H9 (cell line): ENCODE data around the gene MAGI1. TPM values are rescaled to one million over a fixed set of nuclear protein-coding genes. Genes with fewer than 3 reads are reported as not detected.

Source experiments
- DNase-seq: peaks from one replicate; pipeline ENCODE4 v3.0.0-alpha.2; 2017
- H2AFZ ChIP-seq: one replicate; pipeline ENCODE4 v1.6.1; 2013; ENCODE audit warnings: mild to moderate bottlenecking, low read length, control low read depth, moderate library complexity
- H2AK5ac ChIP-seq: 2 replicates; pipeline ENCODE4 v1.6.1; 2013; ENCODE audit warnings: low read length, control low read depth, mixed read lengths; ENCODE audit not compliant: insufficient read length
- H2BK120ac ChIP-seq: one replicate; pipeline ENCODE4 v1.6.1; 2013; ENCODE audit warnings: low read depth, mild to moderate bottlenecking, low read length, control low read depth, inconsistent platforms; ENCODE audit not compliant: poor library complexity, severe bottlenecking
- H2BK12ac ChIP-seq: 2 replicates; pipeline ENCODE4 v1.6.1; 2013; ENCODE audit warnings: low read length, control low read depth, mixed read lengths, low read depth; ENCODE audit not compliant: insufficient read length
- H2BK15ac ChIP-seq: 2 replicates; pipeline ENCODE4 v1.6.1; 2013; ENCODE audit warnings: low read depth, low read length, control low read depth
- H2BK20ac ChIP-seq: one replicate; pipeline ENCODE4 v1.6.1; 2013; ENCODE audit warnings: low read depth, mild to moderate bottlenecking, low read length, control low read depth, inconsistent platforms; ENCODE audit not compliant: poor library complexity, severe bottlenecking
- H2BK5ac ChIP-seq: 2 replicates; pipeline ENCODE4 v1.6.1; 2013; ENCODE audit warnings: low read length, control low read depth, mixed read lengths; ENCODE audit not compliant: insufficient read length
- H3K14ac ChIP-seq: 2 replicates; pipeline ENCODE4 v1.6.1; 2013; ENCODE audit warnings: low read length, control low read depth; ENCODE audit not compliant: insufficient read depth
- H3K18ac ChIP-seq: 2 replicates; pipeline ENCODE4 v1.6.1; 2013; ENCODE audit warnings: low read depth, mild to moderate bottlenecking, mixed read lengths, low read length, control low read depth; ENCODE audit not compliant: insufficient read length
- H3K23ac ChIP-seq: 2 replicates; pipeline ENCODE4 v1.6.1; 2013; ENCODE audit warnings: low read length, control low read depth, mixed read lengths, low read depth; ENCODE audit not compliant: insufficient read length
- H3K23me2 ChIP-seq: 2 replicates; pipeline ENCODE4 v1.6.1; 2013; ENCODE audit warnings: low read depth, mild to moderate bottlenecking, mixed read lengths, low read length, control low read depth; ENCODE audit not compliant: insufficient read length, poor library complexity, severe bottlenecking
- H3K27ac ChIP-seq: 2 replicates; pipeline ENCODE4 v1.5.1; 2013; ENCODE audit warnings: low read length, control low read depth, mixed read lengths, low read depth; ENCODE audit not compliant: insufficient read length
- H3K27me3 ChIP-seq: 2 replicates; pipeline ENCODE4 v1.6.1; 2013; ENCODE audit warnings: low read length, control low read depth, inconsistent platforms; ENCODE audit not compliant: insufficient read depth
- H3K4ac ChIP-seq: 2 replicates; pipeline ENCODE4 v1.6.1; 2013; ENCODE audit warnings: low read depth, mild to moderate bottlenecking, control low read depth, inconsistent platforms, low read length, moderate library complexity
- H3K4me1 ChIP-seq: 2 replicates; pipeline ENCODE4 v1.6.1; 2013; ENCODE audit warnings: low read length, control low read depth, inconsistent platforms; ENCODE audit not compliant: insufficient read depth
- H3K4me2 ChIP-seq: 2 replicates; pipeline ENCODE4 v1.6.1; 2013; ENCODE audit warnings: low read length, control low read depth, mixed read lengths; ENCODE audit not compliant: insufficient read length, insufficient read depth
- H3K56ac ChIP-seq: 2 replicates; pipeline ENCODE4 v1.6.1; 2013; ENCODE audit warnings: low read depth, mild to moderate bottlenecking, mixed read lengths, low read length, control low read depth; ENCODE audit not compliant: insufficient read length
- H3K79me1 ChIP-seq: 2 replicates; pipeline ENCODE4 v1.6.1; 2013; ENCODE audit warnings: low read depth, mild to moderate bottlenecking, moderate library complexity, low read length, control low read depth, inconsistent platforms; ENCODE audit not compliant: insufficient read depth, poor library complexity, severe bottlenecking
- H3K79me2 ChIP-seq: 2 replicates; pipeline ENCODE4 v1.6.1; 2013; ENCODE audit warnings: low read length, control low read depth, inconsistent platforms; ENCODE audit not compliant: insufficient read depth
- H3K9ac ChIP-seq: 2 replicates; pipeline ENCODE4 v1.6.1; 2013; ENCODE audit warnings: low read length, control low read depth, mixed read lengths; ENCODE audit not compliant: insufficient read length; ENCODE audit errors: extremely low read depth
- H3K9me3 ChIP-seq: one replicate; pipeline ENCODE4 v1.6.1; 2013; ENCODE audit warnings: low read depth, low read length, inconsistent platforms; ENCODE audit not compliant: control insufficient read depth
- H3T11ph ChIP-seq: one replicate; pipeline ENCODE4 v1.6.1; 2013; ENCODE audit warnings: mild to moderate bottlenecking, low read length, control low read depth, inconsistent platforms
- H4K20me1 ChIP-seq: one replicate; pipeline ENCODE4 v1.6.1; 2013; ENCODE audit not compliant: control insufficient read depth, insufficient read length, insufficient read depth
- H4K5ac ChIP-seq: 2 replicates; pipeline ENCODE4 v1.6.1; 2013; ENCODE audit warnings: low read depth, mild to moderate bottlenecking, mixed read lengths, low read length, control low read depth; ENCODE audit not compliant: insufficient read length
- H4K8ac ChIP-seq: replicated peaks from 2 replicates; pipeline ENCODE4 v1.6.1; 2013; ENCODE audit warnings: low read length, control low read depth, mixed read lengths, low read depth; ENCODE audit not compliant: insufficient read length
- H4K91ac ChIP-seq: 2 replicates; pipeline ENCODE4 v1.6.1; 2013; ENCODE audit warnings: low read depth, mild to moderate bottlenecking, moderate library complexity, mixed read lengths, low read length, control low read depth; ENCODE audit not compliant: insufficient read length
- H3K27ac Mint-ChIP-seq, 3 experiments: 2 replicates in 2 of 3; 3 replicates in 1 of 3; pipeline ENCODE4 v1.8.0; 2020 to 2021; ENCODE audit warnings: mixed read lengths in 3 of 3, mild to moderate bottlenecking in 1 of 3, moderate library complexity in 1 of 3
- H3K27me3 Mint-ChIP-seq: 2 replicates; pipeline ENCODE4 v1.8.0; 2021; ENCODE audit warnings: low read depth, mild to moderate bottlenecking, moderate library complexity, mixed read lengths
- H3K36me3 Mint-ChIP-seq, 3 experiments: 2 replicates in 2 of 3; 3 replicates in 1 of 3; pipeline ENCODE4 v1.8.0; 2020 to 2021; ENCODE audit warnings: low read depth in 3 of 3, mixed read lengths in 3 of 3; ENCODE audit not compliant: insufficient read depth in 1 of 3
- H3K4me1 Mint-ChIP-seq, 2 experiments: 2 replicates each; pipeline ENCODE4 v1.8.0; 2020; ENCODE audit warnings: mixed read lengths in 2 of 2
- H3K4me3 Mint-ChIP-seq, 2 experiments: 2 replicates in 1 of 2; 3 replicates in 1 of 2; pipeline ENCODE4 v1.8.0; 2020 to 2021; ENCODE audit warnings: mild to moderate bottlenecking in 2 of 2, mixed read lengths in 2 of 2, moderate library complexity in 1 of 2
- H3K9me3 Mint-ChIP-seq, 2 experiments: 2 replicates in 1 of 2; 3 replicates in 1 of 2; pipeline ENCODE4 v1.8.0; 2020; ENCODE audit warnings: mild to moderate bottlenecking in 2 of 2, mixed read lengths in 2 of 2, moderate library complexity in 1 of 2
- CTCF ChIP-seq: fragments of 200-600 bp; sonication (generic); conservative IDR thresholded peaks from 3 replicates; pipeline ENCODE4 v1.8.0; 2021; ENCODE audit warnings: antibody characterized with exemption, mild to moderate bottlenecking
- WGBS: extraction: QIAGEN DNeasy Blood & Tissue Kit; methylation state at CpG from one replicate; pipeline ENCODE4 v1.1.7; 2013; ENCODE audit warnings: missing lambda C conversion rate, low lambda C conversion rate, mixed read lengths; ENCODE audit not compliant: insufficient read length; ENCODE audit errors: extremely low coverage; 5-methylcytosine and 5-hydroxymethylcytosine counted together
- total RNA-seq: library from RNA; stranded (reverse); gene quantifications from 2 replicates; pipeline ENCODE4 v1.2.1, GENCODE V29; 2021

Gene MAGI1
- total RNA-seq, 1 experiment from 2014 or later: 65.7 TPM

- no peak overlapping the region for H3K27ac Mint-ChIP-seq
- H3K27me3 Mint-ChIP-seq: no peaks in the 10 kb centered on the region
Observed at GRCh38 chr3:66023229-66023628, 15.5 kb downstream of the MAGI1 start.

More at GRCh38 chr3:66023229-66023628, 15.5 kb downstream of the MAGI1 start:
- TF ChIP-seq CTCF: no peak
- Histone ChIP-seq H3K27ac (no peak overlapping the region), H3K79me2 (peaks cover 16% of the 10 kb centered on the region; the same call in 1 of the 2 replicates), H2BK15ac (no peak overlapping the region), H2AK5ac (no peak overlapping the region), H4K5ac (no peak overlapping the region), H3K4ac (no peak overlapping the region), H3T11ph (no peak overlapping the region), H3K18ac (no peak overlapping the region), H3K27me3 (no peaks in the 10 kb centered on the region), H3K56ac (no peak overlapping the region), H2BK20ac (no peak overlapping the region), H3K14ac (no peak overlapping the region), H4K20me1 (no peaks in the 10 kb centered on the region), H2BK12ac (no peak overlapping the region), H3K9ac (no peak overlapping the region), H3K79me1 (peaks cover 17% of the 10 kb centered on the region), H4K91ac (no peak overlapping the region), H4K8ac (no peak overlapping the region), H2BK5ac (no peak overlapping the region), H2AFZ (no peak overlapping the region), H3K4me1 (peaks cover 2% of the 10 kb centered on the region; the same call in 1 of the 2 replicates), H3K9me3 (no peaks in the 10 kb centered on the region), H3K23ac (no peak overlapping the region), H3K4me2 (no peak overlapping the region), H3K23me2 (no peaks in the 10 kb centered on the region), H2BK120ac (no peak overlapping the region)
- Mint-ChIP-seq H3K4me1 (peaks cover 26 to 45% of the 10 kb centered on the region in 2 experiments), H3K9me3 (no peaks in the 10 kb centered on the region), H3K4me3 (no peak overlapping the region), H3K36me3 (no peaks in the 10 kb centered on the region; a peak in 1 of 7 replicates)
- DNase-seq: no peak
- WGBS: no CpG with 5 or more reads among the region's 2 CpGs
